Measurements from ENCODE around the gene CNOT8. TPM values are rescaled to one million over a fixed set of nuclear protein-coding genes. Genes with fewer than 3 reads are reported as not detected.

The CNOT8 gene
- total RNA-seq, 1 experiment from 2014 or later: 45.0 TPM

- Histone ChIP-seq H3K9me3 (ENCODE audit: control insufficient read depth in 1 of 2, insufficient read depth in 1 of 2, low read depth in 1 of 2, low read length in 2 of 2) (no peaks in the 10 kb centered on the region), H4K20me1 (ENCODE audit: insufficient read depth) (peaks cover 3% of the 10 kb centered on the region; the same call in 1 of the 2 replicates), H3K4me1 (ENCODE audit: control insufficient read depth in 1 of 2, insufficient read depth in 2 of 2, low read length in 2 of 2) (no peaks in the 10 kb centered on the region), H3K9ac (ENCODE audit: low read length) (no peak overlapping the region), H2AFZ (ENCODE audit: low read depth, low read length, poor library complexity, severe bottlenecking) (no peak overlapping the region), H3K79me2 (ENCODE audit: insufficient read depth, low read length) (peaks cover 15% of the 10 kb centered on the region; the same call in 1 of the 2 replicates), H3K27me3 (ENCODE audit: insufficient read depth, low read length) (no peaks in the 10 kb centered on the region), H3K27ac (ENCODE audit: low read depth, low read length) (no peak overlapping the region), H3K4me3 (replicated peaks in 1 of 2; ENCODE audit: low read depth in 1 of 2, low read length in 2 of 2) (no peak overlapping the region), H3K9me2 (ENCODE audit: insufficient read depth) (no peaks in the 10 kb centered on the region), H3K36me3 (ENCODE audit: control insufficient read depth in 1 of 2, insufficient read depth in 2 of 2, low read length in 2 of 2) (peaks cover 32 to 55% of the 10 kb centered on the region in 2 experiments), H3K4me2 (ENCODE audit: low read length) (no peak overlapping the region)
- BruUV-seq (replicated peaks): no TSS peak
- no peak for TF ChIP-seq POLR2AphosphoS5 (IDR thresholded peaks at IDR 0.05; ENCODE audit: low read depth, low read length)
- no peak for TF ChIP-seq EZH2phosphoT487 (IDR thresholded peaks at IDR 0.05; ENCODE audit: borderline replicate concordance)
- no peak for TF ChIP-seq ZBTB33 (IDR thresholded peaks at IDR 0.05; ENCODE audit: extremely low read depth, insufficient replicate concordance, low read length)
- TF ChIP-seq TCF7L2 (IDR thresholded peaks at IDR 0.05; ENCODE audit: borderline replicate concordance, extremely low read depth, insufficient read depth, insufficient read length): no peak
- no peak for TF ChIP-seq CTCF (IDR thresholded peaks at IDR 0.05 in 2 of 3, conservative IDR thresholded peaks at IDR 0.05 in 1 of 3; ENCODE audit: borderline replicate concordance in 1 of 3, insufficient read depth in 1 of 3, low read depth in 2 of 3, low read length in 2 of 3)
- no peak for TF ChIP-seq POLR2A (IDR thresholded peaks at IDR 0.05; ENCODE audit: borderline replicate concordance, extremely low read depth, insufficient read depth, insufficient read length)
- no peak for TF ChIP-seq RAD21 (IDR thresholded peaks at IDR 0.05; ENCODE audit: low read depth)
- no peak for TF ChIP-seq SP1 (IDR thresholded peaks at IDR 0.05; ENCODE audit: low read depth)
- TF ChIP-seq YY1 (IDR thresholded peaks at IDR 0.05; ENCODE audit: extremely low read depth, insufficient replicate concordance, low read depth, low read length): no peak
- no peak for TF ChIP-seq SRF (IDR thresholded peaks at IDR 0.05; ENCODE audit: low read depth)
- TF ChIP-seq, protein P1, sequence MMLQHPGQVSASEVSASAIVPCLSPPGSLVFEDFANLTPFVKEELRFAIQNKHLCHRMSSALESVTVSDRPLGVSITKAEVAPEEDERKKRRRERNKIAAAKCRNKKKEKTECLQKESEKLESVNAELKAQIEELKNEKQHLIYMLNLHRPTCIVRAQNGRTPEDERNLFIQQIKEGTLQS (IDR thresholded peaks at IDR 0.05): no peak
- ChIA-PET POLR2A (no interaction called here), CTCF (no interaction called here), RAD21 (ENCODE audit: low non-redundant PET in 1 of 2, low total read pairs in 2 of 2, uncharacterized antibody in 2 of 2, unreplicated experiment in 2 of 2) (no interaction called here)
- intact Hi-C loops (cut with micrococcal nuclease): no loop called here
- ATAC-seq: no peak
- no peak for DNase-seq (ENCODE audit: low read depth, low spot score)
These were observed 41.4 kb upstream of the CNOT8 start for GRCh38 chr5:154816891-154817492.
